Right lobe of liver (tissue), 4 donors: ENCODE results near the gene GALNS.

Experiments used
- POLR2A ChIP-seq: fragments of 450-650 bp; IDR thresholded peaks from one replicate; pipeline ENCODE4 v1.6.1; 2017; ENCODE audit warnings: antibody characterized with exemption, mild to moderate bottlenecking
- TF ChIP-seq, protein P1 (sequence below), 4 donors: fragments of 200-600 bp in 3 of 4; fragments of 450-650 bp in 1 of 4; IDR thresholded peaks; one replicate each; pipeline versions ENCODE4 v1.5.1 to v1.8.0; 2016 to 2022; ENCODE audit warnings: antibody characterized with exemption in 4 of 4, mild to moderate bottlenecking in 2 of 4
- donor health status: DM: no; HTN: no; CAD: no.
- donor health status: DM: no; HTN: no; CAD: no.
- donor health status: DM: no; HTN: yes; CAD: no.

DNA sequence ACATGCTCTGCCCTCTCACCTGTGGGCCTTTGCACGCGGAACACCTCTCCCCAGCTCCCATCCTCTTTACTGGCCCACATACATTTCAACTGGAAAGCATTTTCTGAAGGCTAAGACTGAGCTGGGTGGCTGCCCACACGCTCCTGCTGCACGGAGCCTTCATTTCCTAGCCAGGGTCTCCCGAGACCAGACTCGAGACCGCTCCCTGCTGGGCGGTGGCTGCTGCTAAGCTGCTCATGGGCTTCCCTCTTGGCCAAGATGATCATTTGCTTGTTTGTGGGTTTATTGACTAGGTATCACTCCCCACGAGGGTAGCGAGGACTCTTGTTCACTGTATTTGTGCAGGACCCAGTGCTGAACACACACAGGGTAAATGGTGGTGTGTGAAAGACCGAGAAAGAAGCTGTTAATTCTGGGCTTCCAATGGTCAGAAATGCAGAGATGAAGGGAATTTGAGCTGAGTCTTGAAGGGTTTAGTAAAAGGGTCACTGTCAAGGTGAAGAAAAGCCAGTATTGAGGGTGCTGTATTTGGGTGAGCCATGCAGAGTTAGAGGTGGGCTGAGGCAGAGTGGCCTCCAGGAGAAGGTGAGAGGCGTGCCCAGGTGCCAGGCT is 1.1 kb upstream of the GALNS start:
- TF ChIP-seq, protein P1, sequence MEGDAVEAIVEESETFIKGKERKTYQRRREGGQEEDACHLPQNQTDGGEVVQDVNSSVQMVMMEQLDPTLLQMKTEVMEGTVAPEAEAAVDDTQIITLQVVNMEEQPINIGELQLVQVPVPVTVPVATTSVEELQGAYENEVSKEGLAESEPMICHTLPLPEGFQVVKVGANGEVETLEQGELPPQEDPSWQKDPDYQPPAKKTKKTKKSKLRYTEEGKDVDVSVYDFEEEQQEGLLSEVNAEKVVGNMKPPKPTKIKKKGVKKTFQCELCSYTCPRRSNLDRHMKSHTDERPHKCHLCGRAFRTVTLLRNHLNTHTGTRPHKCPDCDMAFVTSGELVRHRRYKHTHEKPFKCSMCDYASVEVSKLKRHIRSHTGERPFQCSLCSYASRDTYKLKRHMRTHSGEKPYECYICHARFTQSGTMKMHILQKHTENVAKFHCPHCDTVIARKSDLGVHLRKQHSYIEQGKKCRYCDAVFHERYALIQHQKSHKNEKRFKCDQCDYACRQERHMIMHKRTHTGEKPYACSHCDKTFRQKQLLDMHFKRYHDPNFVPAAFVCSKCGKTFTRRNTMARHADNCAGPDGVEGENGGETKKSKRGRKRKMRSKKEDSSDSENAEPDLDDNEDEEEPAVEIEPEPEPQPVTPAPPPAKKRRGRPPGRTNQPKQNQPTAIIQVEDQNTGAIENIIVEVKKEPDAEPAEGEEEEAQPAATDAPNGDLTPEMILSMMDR (IDR thresholded peaks at IDR 0.05) = peak; percentile 48 to 72 (median 67)
- TF ChIP-seq POLR2A = no peak
